Activated naive CD8-positive, alpha-beta T cell treated with anti-CD3 and anti-CD28 coated beads for 36 hours (primary cell): ENCODE results near the gene KCNH1. TPM values are rescaled to one million over a fixed set of nuclear protein-coding genes. Genes with fewer than 3 reads are reported as not detected.
"Not testable (repeated sequence)": the region's sequence is repeated elsewhere in the genome, so short reads cannot be mapped to it uniquely, and the experiment has no call there.

Source experiments
- DNase-seq: peaks from one replicate; pipeline ENCODE4 v3.0.0; 2021
- H3K27ac Mint-ChIP-seq: one replicate; pipeline ENCODE4 v1.8.0; 2022; ENCODE audit warnings: mild to moderate bottlenecking, moderate library complexity, mixed read lengths
- H3K27me3 Mint-ChIP-seq: one replicate; pipeline ENCODE4 v1.8.0; 2022; ENCODE audit warnings: mild to moderate bottlenecking, mixed read lengths
- H3K36me3 Mint-ChIP-seq: one replicate; pipeline ENCODE4 v1.8.0; 2021; ENCODE audit warnings: mild to moderate bottlenecking, mixed read lengths
- H3K4me1 Mint-ChIP-seq: one replicate; pipeline ENCODE4 v1.8.0; 2021; ENCODE audit warnings: mixed read lengths
- H3K4me3 Mint-ChIP-seq: one replicate; pipeline ENCODE4 v1.8.0; 2022; ENCODE audit warnings: mild to moderate bottlenecking, moderate library complexity, mixed read lengths
- H3K9me3 Mint-ChIP-seq: one replicate; pipeline ENCODE4 v1.8.0; 2022; ENCODE audit warnings: mixed read lengths
- total RNA-seq, 2 experiments: library from RNA; stranded (reverse); gene quantifications; one replicate each; pipeline ENCODE4 v1.2.3, GENCODE V29; 2021

KCNH1 gene
- total RNA-seq, 2 experiments from 2014 or later, result not detected

GRCh38 chr1:210669951-210670350 is 464.0 kb downstream of the KCNH1 start:
- no peaks in the 10 kb centered on the region for H3K4me1 Mint-ChIP-seq
- no peak overlapping the region for H3K4me3 Mint-ChIP-seq
- no peaks in the 10 kb centered on the region for H3K36me3 Mint-ChIP-seq
- H3K27ac Mint-ChIP-seq, result no peak overlapping the region
- DNase-seq, result no peak
- H3K27me3 Mint-ChIP-seq, result no peaks in the 10 kb centered on the region
- H3K9me3 Mint-ChIP-seq, result peaks cover 2% of the 10 kb centered on the region

- no peak overlapping the region for H3K4me3 Mint-ChIP-seq
- no peak overlapping the region for H3K27ac Mint-ChIP-seq
- H3K4me1 Mint-ChIP-seq, result peaks cover 5% of the 10 kb centered on the region
- peaks cover 4% of the 10 kb centered on the region for H3K9me3 Mint-ChIP-seq
- DNase-seq, result no peak
- no peaks in the 10 kb centered on the region for H3K27me3 Mint-ChIP-seq
- H3K36me3 Mint-ChIP-seq, result no peaks in the 10 kb centered on the region
Measured at GRCh38 chr1:210663730-210664573, 470.0 kb downstream of the KCNH1 start.

GRCh38 chr1:210662291-210663050 is 471.5 kb downstream of the KCNH1 start:
- Mint-ChIP-seq H3K4me3 (no peak overlapping the region), H3K27ac (no peak overlapping the region), H3K27me3 (no peaks in the 10 kb centered on the region), H3K9me3 (peaks cover 2% of the 10 kb centered on the region), H3K4me1 (peaks cover 5% of the 10 kb centered on the region), H3K36me3 (no peaks in the 10 kb centered on the region)
- no peak for DNase-seq

GRCh38 chr1:210661520-210661919 is 472.4 kb downstream of the KCNH1 start:
- H3K27ac Mint-ChIP-seq, result not testable (repeated sequence)

GRCh38 chr1:210657806-210658205 is 476.1 kb downstream of the KCNH1 start:
- no peaks in the 10 kb centered on the region for H3K4me1 Mint-ChIP-seq
- H3K9me3 Mint-ChIP-seq, result peaks cover 4% of the 10 kb centered on the region
- no peaks in the 10 kb centered on the region for H3K36me3 Mint-ChIP-seq
- H3K27ac Mint-ChIP-seq, result no peak overlapping the region
- DNase-seq, result no peak
- H3K27me3 Mint-ChIP-seq, result no peaks in the 10 kb centered on the region
- no peak overlapping the region for H3K4me3 Mint-ChIP-seq

More at GRCh38 chr1:210661520-210661919, 472.4 kb downstream of the KCNH1 start:
- not testable (repeated sequence) for H3K4me3 Mint-ChIP-seq, DNase-seq, H3K36me3 Mint-ChIP-seq, H3K9me3 Mint-ChIP-seq, H3K4me1 Mint-ChIP-seq, H3K27me3 Mint-ChIP-seq

GRCh38 chr1:210655511-210655910 is 478.4 kb downstream of the KCNH1 start:
- no peak overlapping the region for H3K4me3 Mint-ChIP-seq
- no peaks in the 10 kb centered on the region for H3K4me1 Mint-ChIP-seq
- H3K36me3 Mint-ChIP-seq, result no peaks in the 10 kb centered on the region
- H3K27me3 Mint-ChIP-seq, result no peaks in the 10 kb centered on the region
- no peak for DNase-seq
- peaks cover 2% of the 10 kb centered on the region for H3K9me3 Mint-ChIP-seq
- no peak overlapping the region for H3K27ac Mint-ChIP-seq

- Mint-ChIP-seq H3K27ac (no peak overlapping the region), H3K4me1 (no peaks in the 10 kb centered on the region), H3K27me3 (no peaks in the 10 kb centered on the region), H3K9me3 (peaks cover 2% of the 10 kb centered on the region), H3K36me3 (no peaks in the 10 kb centered on the region), H3K4me3 (no peak overlapping the region)
- DNase-seq, result peak; percentile 21
Measured at GRCh38 chr1:210654176-210654981, 479.6 kb downstream of the KCNH1 start.

- Mint-ChIP-seq H3K27me3 (no peaks in the 10 kb centered on the region), H3K27ac (no peak overlapping the region), H3K4me3 (no peak overlapping the region), H3K4me1 (no peaks in the 10 kb centered on the region), H3K9me3 (peaks cover 2% of the 10 kb centered on the region), H3K36me3 (no peaks in the 10 kb centered on the region)
- DNase-seq, result no peak
Measured at GRCh38 chr1:210653771-210654170, 480.2 kb downstream of the KCNH1 start.

GRCh38 chr1:210652329-210652954 is 481.5 kb downstream of the KCNH1 start:
- Mint-ChIP-seq H3K9me3 (peaks cover 2% of the 10 kb centered on the region), H3K4me3 (no peak overlapping the region), H3K4me1 (peaks cover 5% of the 10 kb centered on the region), H3K36me3 (no peaks in the 10 kb centered on the region), H3K27ac (no peak overlapping the region), H3K27me3 (no peaks in the 10 kb centered on the region)
- DNase-seq, result no peak

GRCh38 chr1:210650403-210650802 is 483.5 kb downstream of the KCNH1 start:
- DNase-seq, result no peak
- no peaks in the 10 kb centered on the region for H3K36me3 Mint-ChIP-seq
- H3K27me3 Mint-ChIP-seq, result no peaks in the 10 kb centered on the region
- no peak overlapping the region for H3K27ac Mint-ChIP-seq
- no peak overlapping the region for H3K4me3 Mint-ChIP-seq
- peaks cover 2% of the 10 kb centered on the region for H3K9me3 Mint-ChIP-seq
- peaks cover 6% of the 10 kb centered on the region for H3K4me1 Mint-ChIP-seq

- peaks cover 6% of the 10 kb centered on the region for H3K4me1 Mint-ChIP-seq
- H3K27me3 Mint-ChIP-seq, result no peaks in the 10 kb centered on the region
- no peak overlapping the region for H3K27ac Mint-ChIP-seq
- peaks cover under 1% of the 10 kb centered on the region for H3K9me3 Mint-ChIP-seq
- DNase-seq, result no peak
- no peak overlapping the region for H3K4me3 Mint-ChIP-seq
- H3K36me3 Mint-ChIP-seq, result no peaks in the 10 kb centered on the region
Measured at GRCh38 chr1:210648588-210649269, 485.2 kb downstream of the KCNH1 start.

GRCh38 chr1:210647406-210648333 is 486.3 kb downstream of the KCNH1 start:
- H3K27ac Mint-ChIP-seq, result no peak overlapping the region
- peaks cover 6% of the 10 kb centered on the region for H3K4me1 Mint-ChIP-seq
- H3K9me3 Mint-ChIP-seq, result no peaks in the 10 kb centered on the region
- no peaks in the 10 kb centered on the region for H3K36me3 Mint-ChIP-seq
- DNase-seq, result no peak
- no peak overlapping the region for H3K4me3 Mint-ChIP-seq
- H3K27me3 Mint-ChIP-seq, result no peaks in the 10 kb centered on the region

- Mint-ChIP-seq H3K36me3 (no peaks in the 10 kb centered on the region), H3K4me1 (peaks cover 6% of the 10 kb centered on the region), H3K4me3 (no peak overlapping the region), H3K9me3 (no peaks in the 10 kb centered on the region), H3K27me3 (no peaks in the 10 kb centered on the region), H3K27ac (no peak overlapping the region)
- no peak for DNase-seq
Measured at GRCh38 chr1:210646258-210646616, 487.7 kb downstream of the KCNH1 start.
